GM12878 (cell line): ENCODE results near the gene KCNIP3. TPM values are rescaled to one million over a fixed set of nuclear protein-coding genes. Genes with fewer than 3 reads are reported as not detected.

Experiments
- ATAC-seq: fragments of 200-7000 bp; cut with Tn5 transposase; 3 replicates; pipeline ENCODE4 v1.9.1; 2020; ENCODE audit warnings: mild to moderate bottlenecking, moderate library complexity
- BruUV-seq: library from RNA; stranded (reverse); fragments of 400-500 nt; replicated peaks from 2 replicates; lab custom pipeline; 2021; lab: Mats Ljungman, UMichigan
- CTCF ChIA-PET: fragments of 300-600 bp; sonication (Branson Sonifier 250); formaldehyde crosslinking; extraction: SDS; loops from one replicate; lab custom pipeline; 2021; ENCODE audit warnings: inconsistent platforms; lab: Yijun Ruan, JAX
- POLR2A ChIA-PET: fragments of 350-600 bp; formaldehyde crosslinking; extraction: SDS; loops from one replicate; lab custom pipeline; 2021; ENCODE audit warnings: inconsistent platforms; lab: Charles Lee
- RAD21 ChIA-PET: fragments of 300-600 bp; sonication (Branson Sonifier 250); formaldehyde crosslinking; loops from one replicate; lab custom pipeline; 2023; ENCODE audit warnings: antibody characterized with exemption; ENCODE audit not compliant: unreplicated experiment; lab: Charles Lee
- SMC1A ChIA-PET: fragments of 300-600 bp; sonication (Branson Sonifier 250); formaldehyde crosslinking; loops from one replicate; lab custom pipeline; 2023; ENCODE audit not compliant: unreplicated experiment, uncharacterized antibody; lab: Charles Lee
- DNase-seq: peaks from one replicate; pipeline ENCODE4 v3.0.0-alpha.2; 2011; ENCODE audit warnings: low read depth, low spot score
- FAIRE-seq: peaks from 3 replicates; lab custom pipeline; 2011; peaks lifted over from hg19 to GRCh38; lab: Jason Lieb, UNC
- H2AFZ ChIP-seq: 2 replicates; pipeline ENCODE4 v1.6.0; 2011; ENCODE audit warnings: low read depth, low read length, control low read depth; ENCODE audit not compliant: control insufficient read depth
- H3K27ac ChIP-seq: 2 replicates; pipeline ENCODE4 v1.5.1; 2011; ENCODE audit warnings: control low read depth; ENCODE audit not compliant: control insufficient read depth, insufficient read depth
- H3K27me3 ChIP-seq, 2 experiments: replicated peaks in 1 of 2; 2 replicates each; pipeline versions ENCODE4 v1.6.0 to v1.6.1; 2011; ENCODE audit warnings: low read length in 1 of 2; ENCODE audit not compliant: control insufficient read depth in 2 of 2, insufficient read depth in 2 of 2
- H3K36me3 ChIP-seq, 2 experiments: 2 replicates each; pipeline ENCODE4 v1.5.1; 2011; ENCODE audit warnings: low read length in 1 of 2; ENCODE audit not compliant: control insufficient read depth in 2 of 2, insufficient read depth in 2 of 2
- H3K4me1 ChIP-seq: 2 replicates; pipeline ENCODE4 v1.6.1; 2011; ENCODE audit warnings: mild to moderate bottlenecking, low read length, moderate library complexity, mixed read lengths; ENCODE audit not compliant: control insufficient read depth, insufficient read depth
- H3K4me2 ChIP-seq: 2 replicates; pipeline ENCODE4 v1.6.0; 2011; ENCODE audit warnings: control low read depth; ENCODE audit not compliant: control insufficient read depth, insufficient read depth
- H3K4me3 ChIP-seq: fragments of 200-600 bp; sonication (generic); 2 replicates; pipeline ENCODE4 v1.5.1; 2016
- H3K79me2 ChIP-seq: 2 replicates; pipeline ENCODE4 v1.6.0; 2011; ENCODE audit warnings: low read length; ENCODE audit not compliant: control insufficient read depth, insufficient read depth
- H3K9ac ChIP-seq: 2 replicates; pipeline ENCODE4 v1.8.0; 2011; ENCODE audit warnings: low read length, control low read depth, mixed read lengths; ENCODE audit not compliant: control insufficient read depth, insufficient read depth
- H3K9me3 ChIP-seq: replicated peaks from 3 replicates; pipeline ENCODE4 v1.5.1; 2011; ENCODE audit warnings: mild to moderate bottlenecking, low read length; ENCODE audit not compliant: control insufficient read depth, insufficient read depth
- H4K20me1 ChIP-seq: 2 replicates; pipeline ENCODE4 v1.6.0; 2011; ENCODE audit not compliant: control insufficient read depth, insufficient read depth
- BACH1 ChIP-seq: fragments of 450-650 bp; IDR thresholded peaks from 2 replicates; pipeline ENCODE4 v1.6.1; 2017; ENCODE audit warnings: mild to moderate bottlenecking, borderline replicate concordance
- BCL11A ChIP-seq: IDR thresholded peaks from 2 replicates; pipeline ENCODE4 v1.6.1; 2011; ENCODE audit warnings: low read depth, low read length
- CHD4 ChIP-seq: fragments of 200-600 bp; sonication (generic); IDR thresholded peaks from 2 replicates; pipeline ENCODE4 v1.6.1; 2016; ENCODE audit warnings: mild to moderate bottlenecking
- CREB1 ChIP-seq: IDR thresholded peaks from 2 replicates; pipeline ENCODE4 v1.6.1; 2012; ENCODE audit warnings: low read depth, mild to moderate bottlenecking, inconsistent platforms
- CREM ChIP-seq: IDR thresholded peaks from 2 replicates; pipeline ENCODE4 v1.6.1; 2014; ENCODE audit warnings: antibody characterized with exemption, low read depth
- DPF2 ChIP-seq: fragments of 450-650 bp; IDR thresholded peaks from 2 replicates; pipeline ENCODE4 v1.6.1; 2017; ENCODE audit warnings: mild to moderate bottlenecking
- IKZF2 ChIP-seq, 2 experiments: fragments of 450-650 bp; IDR thresholded peaks; 2 replicates each; pipeline ENCODE4 v1.6.1; 2017; ENCODE audit warnings: mild to moderate bottlenecking in 2 of 2, moderate library complexity in 2 of 2
- NFIC ChIP-seq: IDR thresholded peaks from 2 replicates; pipeline ENCODE4 v1.6.1; 2012; ENCODE audit warnings: low read depth, mild to moderate bottlenecking, inconsistent platforms, low read length, moderate library complexity
- NRF1 ChIP-seq: conservative IDR thresholded peaks from 2 replicates; pipeline ENCODE4 v1.6.1; 2011; ENCODE audit warnings: mild to moderate bottlenecking, low read depth, low read length, improper control_type of control experiment
- RBBP5 ChIP-seq: fragments of 200-600 bp; sonication (generic); conservative IDR thresholded peaks from 2 replicates; pipeline ENCODE4 v1.6.1; 2016
- SIX5 ChIP-seq: IDR thresholded peaks from 2 replicates; pipeline ENCODE4 v1.6.1; 2011; ENCODE audit warnings: mild to moderate bottlenecking, low read depth, low read length, moderate library complexity; ENCODE audit not compliant: severe bottlenecking
- SMAD5 ChIP-seq: IDR thresholded peaks from 2 replicates; pipeline ENCODE4 v1.6.1; 2016; ENCODE audit warnings: antibody characterized with exemption, low read depth
- STAT1 ChIP-seq: fragments of 450-650 bp; conservative IDR thresholded peaks from 2 replicates; pipeline ENCODE4 v1.6.1; 2014; ENCODE audit warnings: antibody characterized with exemption, mild to moderate bottlenecking
- TARDBP ChIP-seq: IDR thresholded peaks from 2 replicates; pipeline ENCODE4 v1.6.1; 2016; ENCODE audit warnings: borderline replicate concordance
- ZNF207 ChIP-seq: fragments of 450-650 bp; IDR thresholded peaks from 2 replicates; pipeline ENCODE4 v1.6.1; 2014; ENCODE audit warnings: antibody characterized with exemption, mild to moderate bottlenecking, borderline replicate concordance
- WGBS: methylation state at CpG from one replicate; pipeline ENCODE4 v1.1.6; 2016; ENCODE audit warnings: low lambda C conversion rate; ENCODE audit not compliant: insufficient replicate concordance, insufficient coverage; ENCODE audit errors: missing lambda C conversion rate; 5-methylcytosine and 5-hydroxymethylcytosine counted together
- in situ Hi-C: fragments of 300-500 bp; cut with MboI; formaldehyde crosslinking; loops from 9 replicates; pipeline ENCODE4 v1.14.3; 2018; ENCODE audit warnings: mixed read lengths
- intact Hi-C: fragments of 100-400 bp; cut with micrococcal nuclease; formaldehyde crosslinking; loops from one replicate; pipeline ENCODE4 v1.14.2; 2022; ENCODE audit not compliant: unreplicated experiment
- polyA plus RNA-seq, 11 experiments: library from polyadenylated mRNA; depleted of rRNA in 4 of 11; unstranded in 6 of 11; stranded (reverse) in 5 of 11; fragments of >200 nt; fragmentation: Nextera tagmentation in 4 of 11; fragmentation: Illumina TruSeq in 1 of 11; extraction: Ambion mirVana in 4 of 11; extraction: Trizol in 1 of 11; gene quantifications; 1 replicate in 1 of 11; 2 replicates in 10 of 11; pipeline versions ENCODE4 v1.2.1 to v1.2.3, GENCODE V29; 2011 to 2016; ENCODE audit warnings: inconsistent platforms in 2 of 11, missing spikeins in 2 of 11, low read depth in 1 of 11
- total RNA-seq, 4 experiments: library from RNA; depleted of rRNA in 3 of 4; stranded (reverse); fragments of >200 nt in 3 of 4; fragmentation: Illumina TruSeq in 1 of 4; extraction: Trizol in 1 of 4; gene quantifications; 2 replicates each; pipeline versions ENCODE4 v1.2.1 to v1.2.3, GENCODE V29; 2013 to 2021
- TF ChIP-seq, protein P1 (sequence below): IDR thresholded peaks from 2 replicates; pipeline ENCODE4 v1.6.1; 2012; ENCODE audit warnings: low read depth, low read length, improper control_type of control experiment
- TF ChIP-seq, protein P2 (sequence below): fragments of 450-650 bp; IDR thresholded peaks from 2 replicates; pipeline ENCODE4 v1.6.1; 2017; ENCODE audit warnings: mild to moderate bottlenecking
- TF ChIP-seq, protein P3 (sequence below): fragments of 450-650 bp; IDR thresholded peaks from 2 replicates; pipeline ENCODE4 v1.6.1; 2017; ENCODE audit warnings: borderline replicate concordance

Gene KCNIP3
- total and polyA plus RNA-seq, 10 of the 15 experiments (the other 5 are each of a cell fraction or from before 2014, with no cell fraction given): not detected

DNA sequence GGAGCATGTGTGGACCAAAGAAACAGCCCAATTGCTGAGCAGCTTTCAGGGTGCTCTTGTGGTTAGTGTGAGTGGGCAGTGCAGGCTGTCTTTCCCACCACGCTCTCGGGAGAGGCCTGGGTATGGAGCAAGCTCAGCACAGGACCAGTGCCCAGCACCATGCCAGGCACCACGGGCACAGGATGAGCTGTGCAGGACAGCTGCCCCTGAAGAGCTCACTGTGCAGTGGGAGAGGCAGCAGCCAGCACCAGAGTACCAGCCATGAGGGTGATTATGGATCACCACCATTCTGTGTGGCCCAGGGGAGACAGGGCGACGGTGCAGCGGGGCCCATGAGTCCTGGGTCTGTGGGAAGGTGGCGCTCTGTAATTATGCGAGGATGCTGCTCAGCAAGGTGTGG is 75.7 kb downstream of the KCNIP3 start:
- Histone ChIP-seq H3K4me1 (no peaks in the 10 kb centered on the region), H3K9ac (no peak overlapping the region), H3K36me3 (no peaks in the 10 kb centered on the region), H4K20me1 (no peaks in the 10 kb centered on the region), H3K79me2 (no peaks in the 10 kb centered on the region), H3K27ac (no peak overlapping the region), H3K27me3 (no peaks in the 10 kb centered on the region), H3K4me3 (no peak overlapping the region), H2AFZ (no peak overlapping the region), H3K4me2 (no peak overlapping the region), H3K9me3 (no peaks in the 10 kb centered on the region)
- intact Hi-C loops (no loop called here), in situ Hi-C loops (no loop called here)
- ATAC-seq (no peak), FAIRE-seq (no peak), DNase-seq (no peak)
- ChIA-PET CTCF (no interaction called here), POLR2A (no interaction called here), RAD21 (no interaction called here), SMC1A (no interaction called here)
- TF ChIP-seq IKZF2 (IDR thresholded peaks at IDR 0.05) (no peak), SIX5 (no peak), TARDBP (no peak), BCL11A (no peak), BACH1 (no peak), NRF1 (no peak), SMAD5 (no peak), CREB1 (no peak), RBBP5 (no peak), NFIC (no peak), ZNF207 (no peak), STAT1 (no peak), CHD4 (no peak), DPF2 (no peak), CREM (no peak)
- TF ChIP-seq, protein P1, sequence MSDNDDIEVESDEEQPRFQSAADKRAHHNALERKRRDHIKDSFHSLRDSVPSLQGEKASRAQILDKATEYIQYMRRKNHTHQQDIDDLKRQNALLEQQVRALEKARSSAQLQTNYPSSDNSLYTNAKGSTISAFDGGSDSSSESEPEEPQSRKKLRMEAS: no peak
- TF ChIP-seq, protein P2, sequence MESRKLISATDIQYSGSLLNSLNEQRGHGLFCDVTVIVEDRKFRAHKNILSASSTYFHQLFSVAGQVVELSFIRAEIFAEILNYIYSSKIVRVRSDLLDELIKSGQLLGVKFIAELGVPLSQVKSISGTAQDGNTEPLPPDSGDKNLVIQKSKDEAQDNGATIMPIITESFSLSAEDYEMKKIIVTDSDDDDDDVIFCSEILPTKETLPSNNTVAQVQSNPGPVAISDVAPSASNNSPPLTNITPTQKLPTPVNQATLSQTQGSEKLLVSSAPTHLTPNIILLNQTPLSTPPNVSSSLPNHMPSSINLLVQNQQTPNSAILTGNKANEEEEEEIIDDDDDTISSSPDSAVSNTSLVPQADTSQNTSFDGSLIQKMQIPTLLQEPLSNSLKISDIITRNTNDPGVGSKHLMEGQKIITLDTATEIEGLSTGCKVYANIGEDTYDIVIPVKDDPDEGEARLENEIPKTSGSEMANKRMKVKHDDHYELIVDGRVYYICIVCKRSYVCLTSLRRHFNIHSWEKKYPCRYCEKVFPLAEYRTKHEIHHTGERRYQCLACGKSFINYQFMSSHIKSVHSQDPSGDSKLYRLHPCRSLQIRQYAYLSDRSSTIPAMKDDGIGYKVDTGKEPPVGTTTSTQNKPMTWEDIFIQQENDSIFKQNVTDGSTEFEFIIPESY: no peak
- TF ChIP-seq, protein P3, sequence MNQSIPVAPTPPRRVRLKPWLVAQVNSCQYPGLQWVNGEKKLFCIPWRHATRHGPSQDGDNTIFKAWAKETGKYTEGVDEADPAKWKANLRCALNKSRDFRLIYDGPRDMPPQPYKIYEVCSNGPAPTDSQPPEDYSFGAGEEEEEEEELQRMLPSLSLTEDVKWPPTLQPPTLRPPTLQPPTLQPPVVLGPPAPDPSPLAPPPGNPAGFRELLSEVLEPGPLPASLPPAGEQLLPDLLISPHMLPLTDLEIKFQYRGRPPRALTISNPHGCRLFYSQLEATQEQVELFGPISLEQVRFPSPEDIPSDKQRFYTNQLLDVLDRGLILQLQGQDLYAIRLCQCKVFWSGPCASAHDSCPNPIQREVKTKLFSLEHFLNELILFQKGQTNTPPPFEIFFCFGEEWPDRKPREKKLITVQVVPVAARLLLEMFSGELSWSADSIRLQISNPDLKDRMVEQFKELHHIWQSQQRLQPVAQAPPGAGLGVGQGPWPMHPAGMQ: no peak
- WGBS: 53% methylated on average over 8 of the region's 8 CpGs
- BruUV-seq: no TSS peak
